ENCODE results near the gene FAAP24.
"Not testable (repeated sequence)": the region's sequence is repeated elsewhere in the genome, so short reads cannot be mapped to it uniquely, and the experiment has no call there.

Gene FAAP24

DNA sequence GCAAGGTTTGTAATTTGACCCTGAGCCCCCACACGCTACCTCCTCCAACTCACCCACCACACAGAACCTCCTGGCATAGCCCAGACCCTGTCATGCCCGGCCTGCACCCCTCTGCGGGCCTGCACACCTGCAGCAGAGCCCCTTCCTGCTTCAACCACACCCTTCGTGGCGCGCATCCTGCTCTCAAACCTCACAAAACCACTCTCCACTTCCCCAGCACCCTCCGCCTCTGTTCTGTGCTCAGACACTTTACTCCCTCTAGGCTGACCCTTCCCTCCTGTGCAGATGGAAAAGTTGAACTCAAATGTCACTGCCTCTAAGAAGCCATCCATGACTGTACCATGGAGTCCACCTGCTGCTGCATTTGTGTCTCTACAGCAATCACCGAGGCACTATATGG, 28.5 kb downstream of the FAAP24 start:
- DNase-seq, result peak in 1 of 2 donors; percentile 16

GRCh38 chr19:33000910-33001309, 28.9 kb downstream of the FAAP24 start:
- DNase-seq, result no peak

DNA sequence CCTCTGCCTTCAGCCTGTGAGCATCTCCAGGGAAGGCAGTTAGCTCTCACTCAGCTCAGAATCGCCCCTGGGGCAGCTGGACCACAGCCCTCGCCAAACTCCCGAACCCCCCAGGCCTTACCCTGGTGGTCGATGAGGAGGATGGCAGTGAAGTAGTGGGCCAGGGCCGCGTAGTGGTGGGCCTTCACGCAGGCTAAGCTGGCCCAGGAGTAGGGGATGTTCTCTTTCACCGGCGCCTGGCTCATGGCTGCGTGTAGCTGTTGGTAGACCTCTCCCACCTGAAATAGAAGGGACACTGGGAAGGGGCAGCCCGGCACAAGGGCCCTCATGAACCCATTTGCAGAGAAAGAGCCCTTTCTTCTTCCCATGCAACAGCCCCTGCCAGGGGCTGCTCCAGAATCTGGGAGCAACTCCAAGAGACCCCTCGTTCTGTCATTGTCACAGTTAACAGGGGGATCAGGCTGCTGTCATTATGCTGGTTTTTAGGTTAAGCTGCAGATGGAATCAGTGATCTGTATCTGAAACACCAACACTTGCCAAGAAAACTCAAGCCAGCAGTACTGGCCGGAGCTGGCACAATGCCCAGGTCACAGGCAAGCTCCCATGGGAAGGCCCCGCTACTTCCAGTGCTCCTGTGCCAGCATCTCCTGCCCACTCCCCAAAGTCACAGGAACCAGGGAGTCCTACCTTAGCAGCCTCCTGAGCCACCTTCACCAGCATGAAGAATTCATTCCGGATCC, 30.3 kb downstream of the FAAP24 start:
- not testable (repeated sequence) for DNase-seq

DNA sequence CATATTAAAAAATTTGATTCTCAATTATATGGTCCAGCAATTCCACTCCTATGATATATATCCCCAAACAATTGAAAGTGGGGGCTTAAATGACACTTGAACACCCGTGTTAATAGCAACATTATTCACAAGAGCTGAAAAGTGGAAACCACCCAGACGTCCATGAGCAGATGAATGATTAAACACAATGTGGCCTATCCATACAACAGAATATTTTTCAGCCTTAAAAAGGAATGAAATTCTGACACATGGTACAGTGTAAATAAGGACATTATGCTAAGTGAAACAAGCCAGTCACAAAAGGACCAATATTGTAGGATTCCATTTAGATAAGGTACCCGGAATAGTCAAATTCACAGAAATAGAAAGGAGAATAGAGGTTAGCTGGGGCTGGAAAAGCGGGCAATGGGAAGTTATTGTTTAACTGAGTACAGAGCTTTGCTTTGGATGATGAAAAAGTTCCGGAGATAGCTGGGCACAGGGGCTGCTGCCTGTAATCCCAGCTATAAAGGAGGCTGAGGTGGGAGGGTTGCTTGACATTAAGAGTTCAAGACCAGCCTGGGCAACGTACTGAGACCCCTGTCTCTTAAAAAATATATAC, 31.5 kb downstream of the FAAP24 start:
- not testable (repeated sequence) for DNase-seq

DNA sequence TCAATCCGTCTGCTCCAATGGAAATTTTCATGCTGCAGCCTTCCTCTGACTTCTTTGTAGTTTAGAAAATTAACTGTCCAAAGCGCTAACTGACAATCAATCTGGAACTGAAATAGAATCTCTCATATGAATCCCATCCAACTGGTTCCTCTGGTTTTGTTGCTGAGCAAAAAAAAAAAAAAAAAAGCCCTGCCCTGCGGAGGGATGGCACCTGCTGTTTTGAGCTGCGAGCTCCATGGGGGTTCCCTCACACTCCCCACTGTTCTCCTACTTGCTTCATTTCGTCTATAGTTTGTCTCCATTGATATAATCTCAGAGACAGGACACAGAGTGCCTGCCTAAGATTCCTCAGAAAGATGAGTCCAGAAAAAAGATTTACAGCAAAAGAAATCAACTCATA, 33.4 kb downstream of the FAAP24 start:
- DNase-seq, result no peak

- no peak for DNase-seq
Observed at GRCh38 chr19:33008738-33009137, 36.7 kb downstream of the FAAP24 start.

DNA sequence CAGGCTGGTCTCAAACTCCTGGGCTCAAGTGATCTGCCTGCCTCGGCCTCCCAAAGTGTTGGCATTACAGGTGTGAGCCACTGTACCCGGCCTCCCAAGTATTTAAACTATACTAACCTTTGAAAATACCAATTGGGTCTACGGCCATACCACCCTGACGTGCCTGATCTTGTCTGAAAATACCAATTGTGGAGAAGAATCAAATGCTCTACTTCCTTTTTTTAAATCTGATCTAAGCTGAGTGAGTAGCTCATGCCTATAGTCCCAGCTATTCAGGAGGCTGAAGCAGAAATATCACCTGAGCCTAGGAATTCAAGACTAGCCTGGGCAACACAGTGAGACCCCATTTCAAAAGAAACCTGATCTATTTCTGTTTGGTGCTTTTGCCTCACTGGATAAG, 38.8 kb downstream of the FAAP24 start:
- not testable (repeated sequence) for DNase-seq

DNA sequence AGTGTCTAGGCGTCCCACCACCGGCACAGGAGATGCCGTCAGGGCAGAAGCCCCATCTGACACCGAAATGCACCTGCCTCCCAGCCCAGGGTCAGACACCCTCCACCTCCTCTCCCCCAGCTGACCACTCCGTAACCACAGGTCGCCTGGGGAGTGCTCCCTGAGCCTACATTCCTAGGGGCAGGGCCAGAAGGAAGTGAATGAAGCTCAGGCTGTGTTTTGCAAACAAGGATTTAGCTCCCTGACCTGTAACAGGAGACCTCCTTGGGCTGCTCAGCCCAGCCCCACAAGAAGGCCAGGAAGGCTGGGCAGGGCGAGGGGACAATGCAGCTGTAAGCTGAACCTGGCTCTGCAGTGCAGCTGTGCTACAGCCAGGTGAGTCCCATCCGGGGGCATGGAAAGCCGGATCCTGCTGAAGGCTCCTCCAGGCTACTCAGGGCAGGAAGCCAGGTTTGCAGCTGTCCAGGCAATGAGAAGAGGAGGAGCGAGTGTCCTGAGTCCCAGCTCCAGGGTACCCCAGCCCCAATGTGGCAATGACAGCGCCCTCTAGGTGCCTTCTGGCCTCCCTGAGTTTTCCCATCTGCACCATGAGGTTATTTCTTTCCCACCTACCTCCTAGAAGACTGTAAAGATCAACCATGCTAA, 50.6 kb downstream of the FAAP24 start:
- DNase-seq, result no peak

- no peak for DNase-seq
Observed at GRCh38 chr19:33024398-33024797, 52.4 kb downstream of the FAAP24 start.

GRCh38 chr19:33025468-33026238, 53.6 kb downstream of the FAAP24 start:
- not testable (repeated sequence) for DNase-seq

DNA sequence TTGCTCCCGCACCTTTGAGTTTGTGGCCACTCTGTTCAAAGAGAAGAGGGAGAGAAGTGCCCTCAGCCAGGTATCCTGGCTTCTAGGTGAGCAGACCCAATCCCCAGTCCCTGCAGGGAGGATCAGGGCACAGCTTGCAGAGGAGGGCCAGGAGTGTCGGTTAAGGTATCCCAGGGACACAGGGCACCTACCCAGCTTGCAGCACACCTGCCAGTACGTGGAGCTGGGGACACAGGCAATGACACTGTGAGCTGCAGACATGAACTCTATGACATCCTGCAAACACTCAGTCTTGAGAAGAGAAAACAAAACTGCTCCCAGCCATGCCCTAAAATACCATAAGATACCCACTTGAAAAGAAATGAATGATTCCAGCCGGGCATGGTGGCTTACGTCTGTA, 54.6 kb downstream of the FAAP24 start:
- not testable (repeated sequence) for DNase-seq

All from CD4-positive, alpha-beta T cell treated with Interleukin-1 beta for 1 hour (primary cell).